Rectal smooth muscle tissue (tissue), 1 donor: ENCODE measurements around the gene HDAC4.

ENCODE experiments used
- H3K27ac ChIP-seq: one replicate; pipeline ENCODE4 v1.7.0; 2013; ENCODE audit warnings: low read depth, low read length, inconsistent platforms
- H3K27me3 ChIP-seq: one replicate; pipeline ENCODE4 v1.7.0; 2013; ENCODE audit warnings: low read length; ENCODE audit not compliant: control insufficient read depth, insufficient read depth
- H3K36me3 ChIP-seq: one replicate; pipeline ENCODE4 v1.7.0; 2013; ENCODE audit warnings: low read length; ENCODE audit not compliant: control insufficient read depth, insufficient read depth
- H3K4me1 ChIP-seq: one replicate; pipeline ENCODE4 v1.7.0; 2013; ENCODE audit warnings: low read length; ENCODE audit not compliant: control insufficient read depth, insufficient read depth
- H3K4me3 ChIP-seq: one replicate; pipeline ENCODE4 v1.7.0; 2013; ENCODE audit warnings: low read length
- H3K9ac ChIP-seq: one replicate; pipeline ENCODE4 v1.7.0; 2013; ENCODE audit warnings: low read length

The HDAC4 gene

GRCh38 chr2:239160226-239161143 is 240.3 kb downstream of the HDAC4 start:
- Histone ChIP-seq H3K36me3 (peaks cover 30% of the 10 kb centered on the region), H3K27me3 (no peaks in the 10 kb centered on the region), H3K4me3 (no peak overlapping the region), H3K9ac (no peak overlapping the region), H3K4me1 (peaks cover 4% of the 10 kb centered on the region), H3K27ac (no peak overlapping the region)

- H3K4me3 ChIP-seq: no peak overlapping the region
- H3K27ac ChIP-seq: no peak overlapping the region
- H3K4me1 ChIP-seq: peaks cover 4% of the 10 kb centered on the region
- no peaks in the 10 kb centered on the region for H3K27me3 ChIP-seq
- peaks cover 34% of the 10 kb centered on the region for H3K36me3 ChIP-seq
- H3K9ac ChIP-seq: no peak overlapping the region
Measured at GRCh38 chr2:239159476-239159911, 241.3 kb downstream of the HDAC4 start.

GRCh38 chr2:239158641-239159475 is 242.0 kb downstream of the HDAC4 start:
- H3K4me1 ChIP-seq: peaks cover 4% of the 10 kb centered on the region

GRCh38 chr2:239157771-239158170 is 243.0 kb downstream of the HDAC4 start:
- H3K4me1 ChIP-seq: peaks cover 4% of the 10 kb centered on the region
- no peak overlapping the region for H3K9ac ChIP-seq
- H3K4me3 ChIP-seq: no peak overlapping the region
- no peaks in the 10 kb centered on the region for H3K27me3 ChIP-seq
- no peak overlapping the region for H3K27ac ChIP-seq
- H3K36me3 ChIP-seq: peaks cover 31% of the 10 kb centered on the region

More at GRCh38 chr2:239158641-239159475, 242.0 kb downstream of the HDAC4 start:
- Histone ChIP-seq H3K27ac (no peak overlapping the region), H3K9ac (no peak overlapping the region), H3K27me3 (no peaks in the 10 kb centered on the region), H3K36me3 (peaks cover 34% of the 10 kb centered on the region), H3K4me3 (no peak overlapping the region)

- H3K9ac ChIP-seq: no peak overlapping the region
- H3K4me1 ChIP-seq: peaks cover 4% of the 10 kb centered on the region
- H3K27me3 ChIP-seq: no peaks in the 10 kb centered on the region
- H3K36me3 ChIP-seq: peaks cover 28% of the 10 kb centered on the region
- no peak overlapping the region for H3K4me3 ChIP-seq
- H3K27ac ChIP-seq: no peak overlapping the region
Measured at GRCh38 chr2:239157269-239157668, 243.6 kb downstream of the HDAC4 start.

DNA sequence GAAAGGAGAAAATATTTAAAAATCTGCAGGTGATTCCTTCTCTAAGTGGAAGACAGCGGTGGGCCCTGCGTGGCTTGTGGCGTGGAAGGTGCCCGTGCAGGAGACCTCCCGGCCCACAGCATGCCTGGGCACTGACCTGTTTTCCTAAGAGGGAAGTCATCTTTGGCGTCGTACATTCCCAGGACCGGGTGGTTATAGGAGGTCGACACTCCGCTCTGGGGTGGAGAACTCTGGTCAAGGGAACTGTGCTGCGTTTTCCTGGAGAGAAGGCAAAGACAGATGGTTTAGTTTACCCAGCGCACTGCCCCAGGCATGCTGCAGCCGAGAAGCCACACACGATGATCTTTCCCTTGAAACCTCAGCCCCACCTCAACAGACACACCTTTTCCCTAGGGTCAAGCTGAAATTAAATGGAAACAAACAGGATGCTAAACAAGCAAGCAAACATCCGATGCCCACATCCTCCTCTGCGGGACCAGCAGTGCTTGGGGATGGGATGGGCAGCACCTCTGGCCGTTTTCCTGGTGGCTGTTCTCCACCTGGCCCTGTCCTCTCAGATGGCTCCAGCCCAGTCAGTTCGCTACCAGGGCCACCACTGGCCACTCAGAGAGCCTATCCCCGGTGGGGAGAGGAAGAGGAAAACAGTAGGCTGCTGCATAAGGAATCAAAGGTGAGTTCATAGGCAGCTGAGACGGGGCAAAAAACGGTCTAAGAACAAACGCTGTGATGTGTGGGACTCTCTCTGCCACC is 244.1 kb downstream of the HDAC4 start:
- Histone ChIP-seq H3K4me1 (peaks cover 4% of the 10 kb centered on the region), H3K27ac (no peak overlapping the region), H3K9ac (no peak overlapping the region), H3K27me3 (no peaks in the 10 kb centered on the region), H3K36me3 (peaks cover 31% of the 10 kb centered on the region), H3K4me3 (no peak overlapping the region)

DNA sequence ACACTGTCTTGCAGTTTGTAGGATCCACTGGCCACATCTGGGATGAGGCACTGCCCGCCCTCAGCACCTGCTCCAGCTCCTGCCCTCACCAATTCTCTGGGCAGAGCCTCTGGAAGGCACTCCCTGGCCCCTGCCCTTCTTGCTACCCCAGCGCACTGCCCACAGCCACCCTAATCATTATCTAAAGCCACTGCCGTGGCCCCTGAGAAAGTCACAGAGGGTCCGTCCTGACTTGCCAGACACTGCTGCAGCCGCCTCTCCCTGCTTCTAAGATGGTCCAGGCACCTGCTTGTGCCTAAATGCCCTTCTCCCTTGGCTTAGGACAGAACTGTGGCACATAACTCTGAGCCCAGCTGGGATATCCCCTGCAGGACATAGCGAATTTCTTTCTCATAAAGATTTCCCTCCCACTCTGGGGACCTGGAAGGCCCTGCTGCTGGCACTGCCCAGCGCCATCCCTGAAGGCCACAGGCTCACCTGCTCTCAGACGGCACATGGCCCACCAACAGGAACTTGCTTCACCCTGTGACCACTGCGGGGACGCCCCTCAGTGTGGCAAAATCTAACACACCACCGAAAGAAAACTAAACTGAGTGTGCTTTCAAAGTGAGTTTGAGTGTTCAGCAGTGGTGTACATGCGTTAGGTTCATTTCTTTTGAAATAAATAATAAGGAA is 244.9 kb downstream of the HDAC4 start:
- peaks cover 30% of the 10 kb centered on the region for H3K36me3 ChIP-seq
- no peak overlapping the region for H3K4me3 ChIP-seq
- H3K9ac ChIP-seq: no peak overlapping the region
- no peaks in the 10 kb centered on the region for H3K27me3 ChIP-seq
- peaks cover 8% of the 10 kb centered on the region for H3K4me1 ChIP-seq
- no peak overlapping the region for H3K27ac ChIP-seq

DNA sequence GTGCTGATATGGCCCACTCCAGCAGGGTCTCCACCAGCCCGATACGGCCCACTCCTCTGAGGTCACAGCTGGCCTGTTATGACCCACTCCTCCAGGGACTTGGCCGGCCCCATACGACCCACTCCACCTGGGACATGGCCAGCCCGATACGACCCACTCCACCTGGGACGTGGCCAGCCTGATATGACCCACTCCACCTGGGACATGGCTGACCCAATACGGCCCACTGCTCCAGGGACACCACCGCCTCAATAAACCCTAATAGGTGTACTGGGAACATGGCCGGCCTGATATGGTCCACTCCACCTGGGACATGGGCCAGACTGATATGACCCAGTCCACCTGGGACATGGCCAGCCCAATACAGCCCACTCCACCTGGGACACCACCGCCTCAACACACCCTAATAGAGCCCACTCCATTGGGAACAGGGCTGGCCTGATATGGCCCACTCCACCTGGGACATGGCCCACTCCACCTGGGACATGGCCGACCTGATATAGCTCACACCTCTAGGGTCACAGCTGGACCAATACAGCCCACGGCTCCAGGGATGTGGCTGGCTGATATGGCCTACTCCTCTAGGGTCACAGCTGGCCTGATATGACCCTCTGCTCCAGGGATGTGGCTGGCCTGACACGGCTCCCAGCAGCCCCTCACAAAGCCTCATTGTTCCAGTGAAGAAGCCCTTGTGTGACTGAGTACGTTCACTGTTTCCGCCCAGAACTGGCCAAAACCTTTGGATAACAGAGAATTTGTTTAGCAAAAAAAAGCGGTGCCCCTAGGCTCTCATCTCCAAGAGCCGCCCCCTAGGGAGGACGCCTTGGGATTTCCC is 245.6 kb downstream of the HDAC4 start:
- peaks cover 8% of the 10 kb centered on the region for H3K4me1 ChIP-seq

GRCh38 chr2:239153806-239154591 is 246.8 kb downstream of the HDAC4 start:
- H3K27me3 ChIP-seq: no peaks in the 10 kb centered on the region
- peaks cover 25% of the 10 kb centered on the region for H3K36me3 ChIP-seq
- H3K4me1 ChIP-seq: peaks cover 8% of the 10 kb centered on the region
- H3K9ac ChIP-seq: no peak overlapping the region
- no peak overlapping the region for H3K27ac ChIP-seq
- no peak overlapping the region for H3K4me3 ChIP-seq

More for the DNA sequence above, 245.6 kb downstream of the HDAC4 start:
- Histone ChIP-seq H3K27me3 (no peaks in the 10 kb centered on the region), H3K36me3 (peaks cover 25% of the 10 kb centered on the region), H3K9ac (no peak overlapping the region), H3K4me3 (no peak overlapping the region), H3K27ac (peak overlapping the region; percentile 15)

GRCh38 chr2:239152916-239153305 is 247.9 kb downstream of the HDAC4 start:
- Histone ChIP-seq H3K27ac (no peak overlapping the region), H3K9ac (no peak overlapping the region), H3K36me3 (peaks cover 25% of the 10 kb centered on the region), H3K4me3 (no peak overlapping the region), H3K27me3 (no peaks in the 10 kb centered on the region), H3K4me1 (peaks cover 6% of the 10 kb centered on the region)
